Nephron (organoid): ENCODE measurements around the gene TNFRSF8.
A peak's percentile ranks its signal among the peaks of the same experiment; 100 is the strongest.
"Not testable (repeated sequence)": the region's sequence is repeated elsewhere in the genome, so short reads cannot be mapped to it uniquely, and the experiment has no call there.

ENCODE experiments used
- H3K27ac Mint-ChIP-seq, 3 experiments: 2 replicates each; pipeline ENCODE4 v1.8.0; 2020; ENCODE audit warnings: mixed read lengths in 3 of 3, mild to moderate bottlenecking in 2 of 3, moderate library complexity in 1 of 3
- H3K27me3 Mint-ChIP-seq: 2 replicates; pipeline ENCODE4 v1.8.0; 2021; ENCODE audit warnings: low read depth, mild to moderate bottlenecking, moderate library complexity, mixed read lengths
- H3K36me3 Mint-ChIP-seq: 2 replicates; pipeline ENCODE4 v1.8.0; 2020; ENCODE audit warnings: low read depth, mixed read lengths
- H3K4me1 Mint-ChIP-seq: 2 replicates; pipeline ENCODE4 v1.8.0; 2020; ENCODE audit warnings: mixed read lengths
- H3K4me3 Mint-ChIP-seq, 3 experiments: 2 replicates each; pipeline ENCODE4 v1.8.0; 2020; ENCODE audit warnings: mild to moderate bottlenecking in 3 of 3, mixed read lengths in 3 of 3, moderate library complexity in 2 of 3
- H3K9me3 Mint-ChIP-seq: 2 replicates; pipeline ENCODE4 v1.8.0; 2020; ENCODE audit warnings: mixed read lengths
- CTCF ChIP-seq, 3 experiments: fragments of 200-600 bp; sonication (generic); IDR thresholded peaks; one replicate each; pipeline ENCODE4 v1.5.0; 2021; ENCODE audit warnings: antibody characterized with exemption in 3 of 3; ENCODE audit not compliant: unreplicated experiment in 3 of 3

The TNFRSF8 gene

GRCh38 chr1:12029720-12030339 lies 33.3 kb upstream of the TNFRSF8 start:
- Mint-ChIP-seq H3K36me3 (peaks cover 28% of the 10 kb centered on the region), H3K27ac (no peak overlapping the region), H3K27me3 (peaks cover 4% of the 10 kb centered on the region), H3K9me3 (no peaks in the 10 kb centered on the region), H3K4me3 (no peak overlapping the region), H3K4me1 (peaks cover 4% of the 10 kb centered on the region)
- TF ChIP-seq CTCF (IDR thresholded peaks at IDR 0.05; ENCODE audit: unreplicated experiment in 3 of 3) = no peak

DNA sequence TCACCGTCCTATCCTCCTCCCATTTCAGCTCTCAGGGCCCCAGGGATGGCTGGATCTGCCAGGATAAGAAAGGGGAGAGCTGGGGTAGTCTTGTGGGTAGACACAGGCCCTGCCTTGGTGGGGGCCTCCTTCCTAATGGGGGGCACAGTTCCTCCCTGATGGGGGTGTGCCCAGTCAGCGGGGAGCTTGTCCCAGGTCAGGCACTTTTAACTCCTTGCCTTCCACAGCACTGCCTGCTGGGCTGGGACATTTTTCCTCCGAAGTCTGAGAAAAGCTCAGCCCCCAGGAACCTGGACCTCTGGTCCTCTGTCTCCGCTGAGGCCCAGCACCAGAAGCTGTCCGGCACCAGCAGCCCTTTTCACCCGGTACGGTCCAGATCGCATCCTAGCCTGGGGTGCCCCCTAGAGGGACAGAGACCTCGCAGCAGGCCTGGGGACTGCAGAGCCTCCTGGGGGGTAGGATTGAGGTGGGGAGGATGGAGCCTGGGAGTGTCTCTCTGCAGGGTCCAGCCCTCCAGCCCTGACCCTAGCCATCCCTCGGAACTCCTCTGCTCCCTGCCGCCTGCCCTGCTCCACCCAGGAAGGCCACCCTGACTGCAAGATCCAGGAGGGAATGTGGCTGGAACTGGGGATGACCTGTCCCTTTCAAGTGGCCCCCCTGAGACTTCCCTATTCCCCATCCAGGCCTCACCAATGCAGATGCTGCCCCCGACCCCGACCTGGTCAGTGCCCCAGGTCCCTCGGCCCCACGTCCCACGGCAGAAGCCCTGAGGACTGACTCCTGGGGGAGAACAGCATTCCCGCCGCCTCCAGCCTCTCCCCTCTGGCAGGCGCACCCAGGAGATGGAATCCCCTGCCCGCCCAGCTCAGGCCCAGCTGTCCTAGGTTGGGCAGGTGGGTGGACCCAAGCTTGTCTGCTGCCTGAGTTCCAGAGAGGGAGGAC lies 31.8 kb upstream of the TNFRSF8 start:
- H3K4me1 Mint-ChIP-seq = peaks cover 11% of the 10 kb centered on the region
- H3K4me3 Mint-ChIP-seq = no peak overlapping the region
- peaks cover 19% of the 10 kb centered on the region for H3K36me3 Mint-ChIP-seq
- H3K9me3 Mint-ChIP-seq = no peaks in the 10 kb centered on the region
- TF ChIP-seq CTCF (IDR thresholded peaks at IDR 0.05; ENCODE audit: unreplicated experiment in 3 of 3) = peak in 2 of 3 experiments; percentile 21 to 36
- no peak overlapping the region for H3K27ac Mint-ChIP-seq
- H3K27me3 Mint-ChIP-seq = peaks cover 3% of the 10 kb centered on the region

DNA sequence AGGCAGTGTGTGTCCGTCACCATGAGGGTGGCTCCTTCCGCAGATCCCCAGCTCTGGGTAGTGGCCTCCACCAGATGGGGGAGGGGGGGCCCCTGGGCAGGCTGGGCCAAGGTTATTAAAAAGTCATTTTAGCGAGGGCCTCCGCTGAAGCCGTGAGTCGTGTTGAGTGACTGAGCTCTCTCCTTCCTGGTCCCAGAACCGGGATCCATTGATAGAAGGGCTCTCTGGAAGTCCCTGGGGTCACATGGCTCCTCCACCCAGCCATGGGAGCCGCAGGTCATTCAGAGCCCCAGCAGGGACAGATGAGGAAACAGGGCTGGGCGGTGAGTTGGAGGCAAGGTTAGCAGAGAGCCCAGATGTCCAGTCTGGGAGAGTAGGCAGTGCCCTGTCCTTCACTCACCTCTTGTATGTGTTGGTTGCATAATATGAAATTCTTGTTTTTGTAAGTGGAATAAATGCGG lies 30.9 kb upstream of the TNFRSF8 start:
- no peak overlapping the region for H3K4me3 Mint-ChIP-seq
- H3K9me3 Mint-ChIP-seq = no peaks in the 10 kb centered on the region
- TF ChIP-seq CTCF (IDR thresholded peaks at IDR 0.05; ENCODE audit: unreplicated experiment in 3 of 3) = no peak
- H3K4me1 Mint-ChIP-seq = peaks cover 11% of the 10 kb centered on the region
- H3K36me3 Mint-ChIP-seq = peaks cover 10% of the 10 kb centered on the region
- no peak overlapping the region for H3K27ac Mint-ChIP-seq
- H3K27me3 Mint-ChIP-seq = no peaks in the 10 kb centered on the region

- H3K4me3 Mint-ChIP-seq, H3K36me3 Mint-ChIP-seq, H3K9me3 Mint-ChIP-seq, H3K27me3 Mint-ChIP-seq, H3K27ac Mint-ChIP-seq: not testable (repeated sequence)
- peaks cover 18% of the 10 kb centered on the region for H3K4me1 Mint-ChIP-seq
Observed at GRCh38 chr1:12033441-12033840, 29.7 kb upstream of the TNFRSF8 start.

GRCh38 chr1:12034381-12034801 lies 28.7 kb upstream of the TNFRSF8 start:
- Mint-ChIP-seq H3K4me3 (no peak overlapping the region), H3K36me3 (no peaks in the 10 kb centered on the region), H3K27ac (peak overlapping the region; percentile 58 to 83 (median 67)), H3K27me3 (no peaks in the 10 kb centered on the region), H3K9me3 (no peaks in the 10 kb centered on the region), H3K4me1 (peaks cover 24% of the 10 kb centered on the region)
- TF ChIP-seq CTCF (IDR thresholded peaks at IDR 0.05; ENCODE audit: unreplicated experiment in 3 of 3) = no peak

- no peak for TF ChIP-seq CTCF (IDR thresholded peaks at IDR 0.05; ENCODE audit: unreplicated experiment in 3 of 3)
Observed at GRCh38 chr1:12035312-12035711, 27.8 kb upstream of the TNFRSF8 start.

More at GRCh38 chr1:12035312-12035711, 27.8 kb upstream of the TNFRSF8 start:
- Mint-ChIP-seq H3K4me3 (no peak overlapping the region), H3K9me3 (no peaks in the 10 kb centered on the region), H3K36me3 (no peaks in the 10 kb centered on the region), H3K27me3 (no peaks in the 10 kb centered on the region), H3K4me1 (peaks cover 25% of the 10 kb centered on the region), H3K27ac (peak overlapping the region; percentile 13 to 75 (median 67))
